ENCODE measurements around the gene FOXP1.

Gene FOXP1

DNA sequence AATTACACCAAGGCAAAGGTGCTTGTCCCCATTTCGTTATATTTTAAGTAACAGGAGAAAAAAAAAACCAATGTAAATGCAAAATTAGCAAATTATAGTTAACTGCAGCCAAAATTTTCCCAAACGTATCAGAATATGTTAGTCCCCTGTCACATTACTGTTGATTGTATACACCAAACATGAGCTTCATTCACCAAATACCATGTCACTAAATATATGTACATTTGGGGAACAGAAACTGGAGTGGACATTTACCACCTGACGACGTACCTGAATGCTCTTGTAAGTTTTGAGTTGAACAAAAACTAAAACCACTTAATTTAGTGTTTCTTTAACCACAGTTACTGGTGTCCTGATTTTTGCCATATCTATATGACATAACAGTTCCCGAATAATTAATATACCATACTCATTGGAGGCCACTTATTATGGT lies 3.3 kb upstream of the FOXP1 start:
- peaks cover 6% of the 10 kb centered on the region for H3K9me3 ChIP-seq (ENCODE audit: control insufficient read depth, low read length)
- no peak overlapping the region for H3K4me3 ChIP-seq (ENCODE audit: low read length)
- no peaks in the 10 kb centered on the region for H3K36me3 ChIP-seq (ENCODE audit: control insufficient read depth, insufficient read depth, low read length, severe bottlenecking)
- DNase-seq (ENCODE audit: low read depth): no peak
- no peak overlapping the region for H3K9ac ChIP-seq (ENCODE audit: low read length)
- no peaks in the 10 kb centered on the region for H3K27me3 ChIP-seq (replicated peaks; ENCODE audit: control insufficient read depth, insufficient read depth, low read length)
- H3K4me1 ChIP-seq (ENCODE audit: control insufficient read depth, insufficient read depth, low read length): peaks cover 10% of the 10 kb centered on the region

DNA sequence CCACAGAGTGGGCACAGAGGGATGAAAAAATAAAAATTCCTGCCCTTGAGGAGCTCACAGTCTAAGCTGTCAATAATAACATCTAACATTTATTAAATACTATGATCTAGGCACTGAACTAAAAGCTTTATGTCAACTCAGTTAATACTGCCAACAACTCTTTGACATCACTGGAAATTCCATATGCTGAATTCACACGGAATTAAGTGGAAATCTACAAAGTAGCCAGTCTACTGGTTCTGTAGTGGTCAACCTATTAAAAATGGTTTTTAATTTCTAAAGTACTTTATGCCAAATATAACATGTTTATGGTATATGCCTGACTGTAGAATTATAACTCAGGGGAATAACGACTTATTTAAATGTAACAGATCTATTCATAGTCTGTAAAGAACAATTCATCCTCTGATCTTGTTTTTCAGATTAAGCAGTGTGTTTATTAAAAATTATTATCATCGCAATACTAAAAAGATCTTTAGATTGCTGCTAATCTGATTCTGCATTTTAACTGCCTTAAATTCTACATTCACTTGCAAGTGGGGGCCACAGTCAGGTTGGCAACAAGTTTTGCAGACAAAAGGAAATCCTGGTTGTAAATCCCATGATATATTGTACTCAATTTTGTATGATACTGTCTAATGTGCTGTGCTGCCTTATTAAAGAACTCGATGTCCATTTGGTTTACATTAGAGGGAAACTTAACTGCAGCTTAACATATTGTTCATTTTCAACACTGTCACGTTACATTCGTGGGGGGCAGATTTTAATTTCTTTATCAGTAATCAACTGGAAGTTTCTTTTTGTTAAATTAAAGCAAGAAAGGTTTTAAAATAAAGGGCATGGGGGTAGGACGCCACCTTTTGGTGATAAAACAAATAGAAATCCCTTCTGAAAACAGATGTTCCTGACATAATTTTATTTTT lies 2.6 kb upstream of the FOXP1 start:
- Histone ChIP-seq H3K27me3 (replicated peaks; ENCODE audit: control insufficient read depth, insufficient read depth, low read length) (no peaks in the 10 kb centered on the region), H3K36me3 (ENCODE audit: control insufficient read depth, insufficient read depth, low read length, severe bottlenecking) (no peaks in the 10 kb centered on the region), H3K9me3 (ENCODE audit: control insufficient read depth, low read length) (peaks cover 6% of the 10 kb centered on the region), H3K4me1 (ENCODE audit: control insufficient read depth, insufficient read depth, low read length) (peaks cover 10% of the 10 kb centered on the region), H3K4me3 (ENCODE audit: low read length) (no peak overlapping the region), H3K9ac (ENCODE audit: low read length) (no peak overlapping the region)
- DNase-seq (ENCODE audit: low read depth): peak; percentile 79

GRCh38 chr3:71585131-71585530 lies 1.6 kb upstream of the FOXP1 start:
- no peaks in the 10 kb centered on the region for H3K36me3 ChIP-seq (ENCODE audit: control insufficient read depth, insufficient read depth, low read length, severe bottlenecking)
- H3K9ac ChIP-seq (ENCODE audit: low read length): peak overlapping the region; percentile 76
- peaks cover 2% of the 10 kb centered on the region for H3K9me3 ChIP-seq (ENCODE audit: control insufficient read depth, low read length)
- H3K27me3 ChIP-seq (replicated peaks; ENCODE audit: control insufficient read depth, insufficient read depth, low read length): no peaks in the 10 kb centered on the region
- peaks cover 10% of the 10 kb centered on the region for H3K4me1 ChIP-seq (ENCODE audit: control insufficient read depth, insufficient read depth, low read length)
- peak overlapping the region; percentile 88 for H3K4me3 ChIP-seq (ENCODE audit: low read length)
- no peak for DNase-seq (ENCODE audit: low read depth)

GRCh38 chr3:71584394-71585011 lies 975 bp upstream of the FOXP1 start:
- Histone ChIP-seq H3K27me3 (replicated peaks; ENCODE audit: control insufficient read depth, insufficient read depth, low read length) (no peaks in the 10 kb centered on the region), H3K36me3 (ENCODE audit: control insufficient read depth, insufficient read depth, low read length, severe bottlenecking) (no peaks in the 10 kb centered on the region), H3K9me3 (ENCODE audit: control insufficient read depth, low read length) (no peaks in the 10 kb centered on the region), H3K4me3 (ENCODE audit: low read length) (peak overlapping the region; percentile 88), H3K4me1 (ENCODE audit: control insufficient read depth, insufficient read depth, low read length) (peaks cover 10% of the 10 kb centered on the region), H3K9ac (ENCODE audit: low read length) (peak overlapping the region; percentile 76)
- DNase-seq (ENCODE audit: low read depth): peak; percentile 73

GRCh38 chr3:71582612-71583565 lies 639 bp downstream of the FOXP1 start:
- H3K4me3 ChIP-seq (ENCODE audit: low read length): peak overlapping the region; percentile 88
- no peaks in the 10 kb centered on the region for H3K27me3 ChIP-seq (replicated peaks; ENCODE audit: control insufficient read depth, insufficient read depth, low read length)
- peaks cover 10% of the 10 kb centered on the region for H3K4me1 ChIP-seq (ENCODE audit: control insufficient read depth, insufficient read depth, low read length)
- H3K36me3 ChIP-seq (ENCODE audit: control insufficient read depth, insufficient read depth, low read length, severe bottlenecking): no peaks in the 10 kb centered on the region
- H3K9ac ChIP-seq (ENCODE audit: low read length): peak overlapping the region; percentile 79
- DNase-seq (ENCODE audit: low read depth): peak; percentile 73
- H3K9me3 ChIP-seq (ENCODE audit: control insufficient read depth, low read length): no peaks in the 10 kb centered on the region

GRCh38 chr3:71582036-71582611 lies 1.4 kb downstream of the FOXP1 start:
- Histone ChIP-seq H3K27me3 (replicated peaks; ENCODE audit: control insufficient read depth, insufficient read depth, low read length) (no peaks in the 10 kb centered on the region), H3K36me3 (ENCODE audit: control insufficient read depth, insufficient read depth, low read length, severe bottlenecking) (no peaks in the 10 kb centered on the region), H3K9ac (ENCODE audit: low read length) (peak overlapping the region; percentile 79), H3K4me1 (ENCODE audit: control insufficient read depth, insufficient read depth, low read length) (peaks cover 10% of the 10 kb centered on the region), H3K9me3 (ENCODE audit: control insufficient read depth, low read length) (no peaks in the 10 kb centered on the region), H3K4me3 (ENCODE audit: low read length) (peak overlapping the region; percentile 88)
- DNase-seq (ENCODE audit: low read depth): peak; percentile 67

DNA sequence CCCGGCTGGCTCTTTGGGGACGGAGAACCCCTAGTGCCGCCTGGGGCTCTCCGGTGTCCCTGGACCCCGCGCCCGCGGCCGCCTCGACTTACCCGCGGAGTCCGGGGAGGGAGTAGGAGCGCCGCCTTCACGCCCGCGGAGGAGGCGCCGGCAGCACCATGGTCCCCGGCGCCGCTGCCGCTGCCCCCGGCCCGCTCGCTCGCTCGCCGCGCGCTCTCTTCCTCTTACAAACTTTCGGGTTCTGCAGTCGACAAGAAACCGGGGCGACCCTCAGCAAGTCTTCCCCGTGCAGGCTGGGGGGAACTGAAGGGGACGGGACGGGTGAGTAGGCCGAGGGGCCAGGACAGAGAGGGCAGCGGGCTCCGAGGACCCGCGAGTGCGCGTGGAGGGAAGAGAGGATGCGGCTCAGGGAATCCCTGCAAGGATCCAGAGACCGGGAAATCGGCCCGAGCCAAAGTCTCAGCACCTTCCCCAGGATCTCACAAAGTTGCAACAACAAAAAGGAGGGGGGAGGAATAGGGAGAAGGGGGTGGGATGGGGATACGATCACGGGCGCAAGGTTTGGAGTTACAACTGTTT lies 2.0 kb downstream of the FOXP1 start:
- Histone ChIP-seq H3K27me3 (replicated peaks; ENCODE audit: control insufficient read depth, insufficient read depth, low read length) (no peaks in the 10 kb centered on the region), H3K9ac (ENCODE audit: low read length) (peak overlapping the region; percentile 53), H3K4me1 (ENCODE audit: control insufficient read depth, insufficient read depth, low read length) (peaks cover 10% of the 10 kb centered on the region), H3K4me3 (ENCODE audit: low read length) (peak overlapping the region; percentile 88), H3K9me3 (ENCODE audit: control insufficient read depth, low read length) (no peaks in the 10 kb centered on the region), H3K36me3 (ENCODE audit: control insufficient read depth, insufficient read depth, low read length, severe bottlenecking) (no peaks in the 10 kb centered on the region)
- DNase-seq (ENCODE audit: low read depth): peak; percentile 70

GRCh38 chr3:71580636-71581456 lies 2.7 kb downstream of the FOXP1 start:
- peak; percentile 34 for DNase-seq (ENCODE audit: low read depth)
- H3K4me1 ChIP-seq (ENCODE audit: control insufficient read depth, insufficient read depth, low read length): peaks cover 7% of the 10 kb centered on the region

DNA sequence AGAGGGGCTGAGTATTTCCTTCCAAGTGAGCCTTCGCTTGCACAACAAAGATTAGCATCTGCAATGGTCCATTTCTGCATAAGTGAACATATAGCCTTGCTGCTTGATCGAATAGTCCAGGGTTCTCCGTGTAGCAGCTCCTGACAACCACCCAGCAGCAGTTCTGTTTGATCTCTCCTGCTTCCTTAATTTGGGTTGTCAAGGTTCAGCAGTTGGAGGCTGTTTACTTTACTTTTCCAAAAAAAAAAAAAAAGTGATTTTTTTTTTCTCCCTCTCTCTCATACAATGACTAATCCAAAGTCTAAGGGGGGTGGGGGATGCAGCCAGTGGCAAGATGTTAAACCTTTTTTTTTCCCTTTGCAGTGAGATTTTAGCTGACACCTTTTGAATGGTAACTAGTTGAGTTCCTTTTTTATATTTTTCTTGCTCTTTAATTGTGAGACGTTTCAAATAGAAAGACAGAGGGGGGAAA lies 3.6 kb downstream of the FOXP1 start:
- Histone ChIP-seq H3K4me1 (ENCODE audit: control insufficient read depth, insufficient read depth, low read length) (peaks cover 5% of the 10 kb centered on the region), H3K9ac (ENCODE audit: low read length) (no peak overlapping the region), H3K9me3 (ENCODE audit: control insufficient read depth, low read length) (no peaks in the 10 kb centered on the region), H3K36me3 (ENCODE audit: control insufficient read depth, insufficient read depth, low read length, severe bottlenecking) (no peaks in the 10 kb centered on the region), H3K4me3 (ENCODE audit: low read length) (no peak overlapping the region), H3K27me3 (replicated peaks; ENCODE audit: control insufficient read depth, insufficient read depth, low read length) (no peaks in the 10 kb centered on the region)
- peak; percentile 56 for DNase-seq (ENCODE audit: low read depth)

More at GRCh38 chr3:71580636-71581456, 2.7 kb downstream of the FOXP1 start:
- Histone ChIP-seq H3K9me3 (ENCODE audit: control insufficient read depth, low read length) (no peaks in the 10 kb centered on the region), H3K36me3 (ENCODE audit: control insufficient read depth, insufficient read depth, low read length, severe bottlenecking) (no peaks in the 10 kb centered on the region), H3K9ac (ENCODE audit: low read length) (peak overlapping the region; percentile 53), H3K4me3 (ENCODE audit: low read length) (peak overlapping the region; percentile 88), H3K27me3 (replicated peaks; ENCODE audit: control insufficient read depth, insufficient read depth, low read length) (no peaks in the 10 kb centered on the region)
